ENCODE results near the gene NOTCH1. TPM values are rescaled to one million over a fixed set of nuclear protein-coding genes. Genes with fewer than 3 reads are reported as not detected.

Gene NOTCH1
- total and polyA plus RNA-seq, 2 of the 13 experiments (the other 11 are each of a cell fraction or from before 2014, with no cell fraction given) = 0.09 to 0.35 TPM

DNA sequence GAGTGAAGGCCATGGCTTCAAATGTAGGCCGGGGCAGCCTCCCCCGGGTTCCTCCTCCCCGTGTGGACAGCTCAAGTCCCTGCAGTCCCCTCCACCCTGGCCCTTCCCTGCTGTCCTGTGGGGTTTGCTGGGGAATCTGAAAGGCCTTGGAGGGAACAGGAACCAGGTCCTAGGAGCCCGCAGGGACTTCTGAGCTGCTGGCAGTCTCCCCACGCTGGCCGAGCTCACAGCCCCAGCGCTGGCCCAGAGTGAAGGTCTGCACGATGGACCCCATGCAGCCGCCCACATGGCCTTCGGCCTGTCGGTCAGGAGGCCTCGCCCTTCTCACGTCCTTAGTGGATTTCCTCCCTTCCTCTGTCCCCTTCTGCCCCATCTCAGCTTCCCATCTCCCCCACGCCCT, 25.7 kb upstream of the NOTCH1 start:
- Histone ChIP-seq H3K4me3 (replicated peaks in 1 of 3; ENCODE audit: insufficient read depth in 1 of 3, low read depth in 2 of 3, low read length in 3 of 3) (no peak overlapping the region), H3K27ac (ENCODE audit: extremely low read length, insufficient read depth, low read length) (no peak overlapping the region), H4K20me1 (ENCODE audit: insufficient read depth, low read length) (no peaks in the 10 kb centered on the region), H3K27me3 (ENCODE audit: control insufficient read depth in 1 of 2, insufficient read depth in 2 of 2, low read length in 2 of 2) (peaks cover 18 to 74% of the 10 kb centered on the region in 2 experiments), H3K79me2 (ENCODE audit: insufficient read depth, low read length) (no peaks in the 10 kb centered on the region), H2AFZ (ENCODE audit: low read length) (no peak overlapping the region), H3K4me2 (ENCODE audit: low read depth, low read length) (no peak overlapping the region), H3K9ac (ENCODE audit: insufficient read depth, low read depth, low read length) (no peak overlapping the region), H3K36me3 (replicated peaks in 1 of 2; ENCODE audit: control insufficient read depth in 1 of 2, insufficient read depth in 2 of 2, low read length in 2 of 2) (no peaks in the 10 kb centered on the region), H3K4me1 (ENCODE audit: insufficient read depth, low read length) (peaks cover 50% of the 10 kb centered on the region), H3K9me3 (ENCODE audit: low read length) (no peaks in the 10 kb centered on the region)
- DNase-seq (ENCODE audit: low spot score) (no peak), ATAC-seq (no peak), FAIRE-seq (no peak)
- 5% methylated on average over 8 of the region's 14 CpGs for WGBS (ENCODE audit: low lambda C conversion rate)
- in situ Hi-C loops (cut with HindIII; ENCODE audit: extremely low pct_ligation_motif_present, low pct_unique_long_range_greater_than_20kb) = no loop called here
- CTCF ChIA-PET (ENCODE audit: low intra/inter-chr PET ratio, low total read pairs) = no interaction called here
- no TSS peak for BruUV-seq (replicated peaks)
- TF ChIP-seq RCOR2 (CRISPR knock-in tag; IDR thresholded peaks at IDR 0.05) = no peak
- TF ChIP-seq ZNF256 (CRISPR knock-in tag; conservative IDR thresholded peaks at IDR 0.05) = no peak
- TF ChIP-seq REL (CRISPR knock-in tag; conservative IDR thresholded peaks at IDR 0.05) = no peak
- TF ChIP-seq HNRNPH1 (optimal IDR thresholded peaks at IDR 0.05; ENCODE audit: low read depth, low read length) = no peak
- TF ChIP-seq, protein P1, sequence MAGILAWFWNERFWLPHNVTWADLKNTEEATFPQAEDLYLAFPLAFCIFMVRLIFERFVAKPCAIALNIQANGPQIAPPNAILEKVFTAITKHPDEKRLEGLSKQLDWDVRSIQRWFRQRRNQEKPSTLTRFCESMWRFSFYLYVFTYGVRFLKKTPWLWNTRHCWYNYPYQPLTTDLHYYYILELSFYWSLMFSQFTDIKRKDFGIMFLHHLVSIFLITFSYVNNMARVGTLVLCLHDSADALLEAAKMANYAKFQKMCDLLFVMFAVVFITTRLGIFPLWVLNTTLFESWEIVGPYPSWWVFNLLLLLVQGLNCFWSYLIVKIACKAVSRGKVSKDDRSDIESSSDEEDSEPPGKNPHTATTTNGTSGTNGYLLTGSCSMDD (CRISPR knock-in tag; IDR thresholded peaks at IDR 0.05) = no peak
- no peak for TF ChIP-seq MEIS2 (CRISPR knock-in tag; IDR thresholded peaks at IDR 0.05)
- TF ChIP-seq NBN (conservative IDR thresholded peaks at IDR 0.05) = no peak
- TF ChIP-seq, protein P2, sequence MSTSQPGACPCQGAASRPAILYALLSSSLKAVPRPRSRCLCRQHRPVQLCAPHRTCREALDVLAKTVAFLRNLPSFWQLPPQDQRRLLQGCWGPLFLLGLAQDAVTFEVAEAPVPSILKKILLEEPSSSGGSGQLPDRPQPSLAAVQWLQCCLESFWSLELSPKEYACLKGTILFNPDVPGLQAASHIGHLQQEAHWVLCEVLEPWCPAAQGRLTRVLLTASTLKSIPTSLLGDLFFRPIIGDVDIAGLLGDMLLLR (CRISPR knock-in tag; IDR thresholded peaks at IDR 0.05) = no peak
- no peak for TF ChIP-seq KDM2A (CRISPR knock-in tag; IDR thresholded peaks at IDR 0.05; ENCODE audit: borderline replicate concordance, low read depth)
- TF ChIP-seq ATF7-NPFF (CRISPR knock-in tag; IDR thresholded peaks at IDR 0.05; ENCODE audit: low read depth) = no peak
- intact Hi-C loops (cut with micrococcal nuclease; ENCODE audit: unreplicated experiment) = no loop called here
- POLR2A ChIA-PET = no interaction called here
